ENCODE results near the gene ATP5ME. TPM values are rescaled to one million over a fixed set of nuclear protein-coding genes. Genes with fewer than 3 reads are reported as not detected.

The ATP5ME gene
- total RNA-seq, 1 donor from 2014 or later: 278 TPM

DNA sequence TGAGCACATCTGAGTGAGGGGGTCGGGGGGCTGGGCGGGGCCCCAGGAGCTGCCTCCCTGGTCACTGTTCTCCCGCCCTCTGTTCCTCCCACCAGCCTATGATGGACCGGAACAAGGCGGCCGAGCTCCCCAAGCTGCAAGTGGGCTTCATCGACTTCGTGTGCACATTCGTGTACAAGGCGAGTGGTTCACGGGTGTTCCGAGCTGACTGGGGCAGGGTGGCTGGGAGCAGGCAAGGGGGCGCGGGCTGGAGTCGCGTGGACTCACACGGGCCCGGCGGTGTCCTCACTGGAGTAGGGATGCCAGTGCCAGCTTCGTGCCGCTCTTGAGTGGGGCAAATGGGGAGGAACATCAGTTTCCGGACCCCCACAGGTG is 7.7 kb downstream of the ATP5ME start:
- no peak overlapping the region for H3K4me3 Mint-ChIP-seq
- peaks cover 4% of the 10 kb centered on the region for H3K36me3 Mint-ChIP-seq (ENCODE audit: low read depth)
- no peaks in the 10 kb centered on the region for H3K4me1 Mint-ChIP-seq
- TF ChIP-seq, protein P1, sequence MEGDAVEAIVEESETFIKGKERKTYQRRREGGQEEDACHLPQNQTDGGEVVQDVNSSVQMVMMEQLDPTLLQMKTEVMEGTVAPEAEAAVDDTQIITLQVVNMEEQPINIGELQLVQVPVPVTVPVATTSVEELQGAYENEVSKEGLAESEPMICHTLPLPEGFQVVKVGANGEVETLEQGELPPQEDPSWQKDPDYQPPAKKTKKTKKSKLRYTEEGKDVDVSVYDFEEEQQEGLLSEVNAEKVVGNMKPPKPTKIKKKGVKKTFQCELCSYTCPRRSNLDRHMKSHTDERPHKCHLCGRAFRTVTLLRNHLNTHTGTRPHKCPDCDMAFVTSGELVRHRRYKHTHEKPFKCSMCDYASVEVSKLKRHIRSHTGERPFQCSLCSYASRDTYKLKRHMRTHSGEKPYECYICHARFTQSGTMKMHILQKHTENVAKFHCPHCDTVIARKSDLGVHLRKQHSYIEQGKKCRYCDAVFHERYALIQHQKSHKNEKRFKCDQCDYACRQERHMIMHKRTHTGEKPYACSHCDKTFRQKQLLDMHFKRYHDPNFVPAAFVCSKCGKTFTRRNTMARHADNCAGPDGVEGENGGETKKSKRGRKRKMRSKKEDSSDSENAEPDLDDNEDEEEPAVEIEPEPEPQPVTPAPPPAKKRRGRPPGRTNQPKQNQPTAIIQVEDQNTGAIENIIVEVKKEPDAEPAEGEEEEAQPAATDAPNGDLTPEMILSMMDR (conservative IDR thresholded peaks at IDR 0.05): no peak
- no peaks in the 10 kb centered on the region for H3K27me3 Mint-ChIP-seq (ENCODE audit: low read depth)
- no peaks in the 10 kb centered on the region for H3K9me3 Mint-ChIP-seq
- H3K27ac Mint-ChIP-seq (ENCODE audit: unreplicated experiment): no peak overlapping the region
- DNase-seq (ENCODE audit: low read depth, low spot score): no peak

DNA sequence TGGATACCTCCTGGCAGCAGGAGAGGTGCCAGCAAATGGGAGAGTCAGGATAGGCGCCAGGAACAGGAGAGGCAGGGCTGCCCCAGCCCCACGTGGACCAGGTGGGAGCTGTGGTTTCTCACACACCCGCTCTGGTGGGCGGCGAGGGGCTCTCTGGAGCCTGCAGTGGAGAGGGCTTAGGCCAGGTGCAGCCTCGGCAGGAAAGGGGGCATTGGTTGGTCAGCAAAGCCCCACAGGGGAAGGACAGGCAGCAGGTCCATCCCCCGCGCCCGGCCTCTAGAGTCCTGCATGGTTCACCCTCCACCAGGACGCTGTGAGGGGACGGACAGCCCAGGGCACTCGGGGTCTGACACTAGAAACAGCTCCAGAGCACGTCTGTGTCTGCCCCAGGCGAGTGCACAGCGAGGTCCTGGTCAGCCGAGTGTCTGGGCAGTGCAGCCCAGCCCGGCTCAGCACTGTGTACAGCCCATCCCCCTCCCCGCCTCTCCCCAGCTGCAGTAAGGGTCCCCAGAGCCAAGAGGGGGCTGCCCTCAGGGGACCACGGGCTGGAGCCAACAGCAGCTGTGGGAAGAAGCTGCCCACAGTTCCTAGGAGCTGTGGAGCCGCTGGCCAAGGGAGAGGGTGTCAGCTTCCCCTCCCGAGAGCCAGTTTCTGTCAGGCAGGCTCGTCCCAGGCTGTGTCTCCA is 8.2 kb downstream of the ATP5ME start:
- no peaks in the 10 kb centered on the region for H3K4me1 Mint-ChIP-seq
- no peak overlapping the region for H3K27ac Mint-ChIP-seq (ENCODE audit: unreplicated experiment)
- no peak for DNase-seq (ENCODE audit: low read depth, low spot score)
- no peaks in the 10 kb centered on the region for H3K27me3 Mint-ChIP-seq (ENCODE audit: low read depth)
- H3K9me3 Mint-ChIP-seq: peaks cover 1% of the 10 kb centered on the region
- H3K36me3 Mint-ChIP-seq (ENCODE audit: low read depth): peaks cover 5% of the 10 kb centered on the region
- peak overlapping the region; percentile 61 for H3K4me3 Mint-ChIP-seq
- TF ChIP-seq, protein P1 (conservative IDR thresholded peaks at IDR 0.05): no peak

DNA sequence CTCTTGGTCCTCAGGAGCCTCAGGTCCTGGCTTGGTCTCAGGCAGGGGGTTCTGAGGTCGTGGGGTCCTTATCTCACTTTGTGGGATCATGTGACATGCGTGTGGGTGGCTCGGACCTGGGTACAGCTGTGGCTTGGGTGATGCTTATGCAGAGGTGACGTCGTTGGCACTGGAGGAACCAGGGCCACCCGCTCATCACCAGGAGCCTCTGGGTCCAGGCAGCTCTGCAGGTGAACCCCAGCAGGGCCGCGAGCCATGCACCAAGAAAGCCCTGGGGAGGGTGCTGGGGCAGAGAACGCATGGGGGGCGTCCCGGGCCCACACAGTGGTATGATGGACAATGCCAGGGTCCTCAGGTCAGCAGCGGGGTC is 8.7 kb downstream of the ATP5ME start:
- Mint-ChIP-seq H3K27me3 (ENCODE audit: low read depth) (no peaks in the 10 kb centered on the region), H3K27ac (ENCODE audit: unreplicated experiment) (no peak overlapping the region), H3K4me3 (peak overlapping the region; percentile 61), H3K36me3 (ENCODE audit: low read depth) (peaks cover 4% of the 10 kb centered on the region), H3K4me1 (no peaks in the 10 kb centered on the region), H3K9me3 (peaks cover 5% of the 10 kb centered on the region)
- TF ChIP-seq, protein P1 (conservative IDR thresholded peaks at IDR 0.05): no peak
- DNase-seq (ENCODE audit: low read depth, low spot score): no peak

DNA sequence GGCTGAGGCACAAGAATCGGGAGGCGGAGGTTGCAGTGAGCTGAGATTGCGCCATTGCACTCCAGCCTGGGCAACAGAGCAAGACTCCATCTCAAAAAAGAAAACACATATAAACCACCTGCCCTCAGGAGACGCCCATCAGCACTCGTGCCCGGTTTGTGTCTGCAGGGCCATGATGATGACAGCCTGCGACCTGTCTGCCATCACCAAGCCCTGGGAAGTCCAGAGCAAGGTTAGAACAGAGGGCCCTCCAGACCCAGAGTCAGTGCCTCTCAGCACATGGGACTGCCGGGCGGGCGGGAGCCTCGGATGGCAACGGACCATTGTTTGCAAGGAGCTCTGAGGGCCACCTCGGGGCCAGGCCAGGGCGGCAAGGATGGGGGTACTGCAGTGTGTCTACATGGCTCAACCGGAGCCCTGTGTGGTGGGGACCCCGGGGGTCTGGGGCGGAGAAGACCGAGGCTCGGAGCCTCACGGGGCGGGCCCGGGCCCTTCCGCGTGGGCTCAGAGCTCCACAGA is 9.3 kb downstream of the ATP5ME start:
- peak overlapping the region; percentile 57 for H3K4me3 Mint-ChIP-seq
- no peaks in the 10 kb centered on the region for H3K4me1 Mint-ChIP-seq
- no peak for DNase-seq (ENCODE audit: low read depth, low spot score)
- no peaks in the 10 kb centered on the region for H3K27me3 Mint-ChIP-seq (ENCODE audit: low read depth)
- peaks cover 8% of the 10 kb centered on the region for H3K36me3 Mint-ChIP-seq (ENCODE audit: low read depth)
- H3K9me3 Mint-ChIP-seq: peaks cover 8% of the 10 kb centered on the region
- no peak overlapping the region for H3K27ac Mint-ChIP-seq (ENCODE audit: unreplicated experiment)
- TF ChIP-seq, protein P1 (conservative IDR thresholded peaks at IDR 0.05): no peak

DNA sequence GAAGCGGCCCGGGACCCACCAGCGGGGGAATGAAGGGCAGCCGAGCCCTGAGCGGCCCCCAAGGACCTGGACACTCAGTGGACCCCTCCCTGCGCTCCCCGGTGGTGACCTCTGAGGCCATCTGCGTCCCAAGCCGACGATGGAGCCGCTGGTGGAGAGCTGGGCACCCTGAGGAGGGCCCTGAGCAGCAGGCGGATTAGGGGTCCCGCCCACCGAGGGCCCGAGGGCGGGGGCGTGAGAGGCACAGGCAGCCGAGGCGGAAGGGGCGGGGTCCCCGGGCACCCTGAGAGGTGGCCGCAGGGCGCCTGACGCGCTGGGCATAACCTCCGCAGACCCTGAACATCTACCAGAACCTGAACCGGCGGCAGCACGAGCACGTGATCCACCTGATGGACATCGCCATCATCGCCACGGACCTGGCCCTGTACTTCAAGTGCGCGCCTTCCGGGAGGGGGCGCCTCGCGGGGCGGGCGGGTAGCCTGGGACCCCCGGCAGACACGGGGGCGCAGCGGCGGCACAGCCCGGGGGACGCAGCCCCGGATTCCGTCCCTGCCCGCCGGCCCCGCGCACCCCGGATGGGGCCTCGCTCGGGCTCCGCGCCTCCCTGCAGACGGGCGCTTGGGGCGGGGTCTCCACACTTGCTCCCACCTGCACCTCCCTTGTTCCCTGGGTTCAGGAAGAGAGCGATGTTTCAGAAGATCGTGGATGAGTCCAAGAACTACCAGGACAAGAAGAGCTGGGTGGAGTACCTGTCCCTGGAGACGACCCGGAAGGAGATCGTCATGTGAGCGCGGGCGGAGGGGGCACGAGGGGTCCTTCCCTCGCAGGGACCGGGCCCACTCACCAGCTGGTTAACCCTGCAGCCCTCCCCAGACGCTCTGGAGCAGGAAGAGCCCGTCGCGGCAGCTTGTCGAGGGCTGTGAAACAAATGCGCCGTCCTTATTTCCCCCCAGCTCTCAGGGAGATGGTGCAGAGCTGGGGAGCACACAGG is 10.3 kb downstream of the ATP5ME start:
- Mint-ChIP-seq H3K9me3 (peaks cover 9% of the 10 kb centered on the region), H3K4me3 (peak overlapping the region; percentile 57), H3K4me1 (no peaks in the 10 kb centered on the region), H3K27me3 (ENCODE audit: low read depth) (no peaks in the 10 kb centered on the region), H3K36me3 (ENCODE audit: low read depth) (peaks cover 8% of the 10 kb centered on the region), H3K27ac (ENCODE audit: unreplicated experiment) (no peak overlapping the region)
- TF ChIP-seq, protein P1 (conservative IDR thresholded peaks at IDR 0.05): no peak
- DNase-seq (ENCODE audit: low read depth, low spot score): no peak
